ENCODE data around the gene MYLK.
"Not testable (repeated sequence)": the region's sequence is repeated elsewhere in the genome, so short reads cannot be mapped to it uniquely, and the experiment has no call there.

MYLK gene

GRCh38 chr3:123616593-123616992, 267.5 kb downstream of the MYLK start:
- in situ Hi-C loops (cut with HindIII; ENCODE audit: low sequenced_read_pairs): loop anchor here (10.0 kb wide), 1 partner anchor 98 kb away; no protein-coding TSS in a partner anchor

GRCh38 chr3:123613543-123613942, 270.6 kb downstream of the MYLK start:
- in situ Hi-C loops (cut with HindIII; ENCODE audit: low sequenced_read_pairs): loop anchor here (10.0 kb wide), 1 partner anchor 101 kb away; no protein-coding TSS in a partner anchor

- in situ Hi-C loops (cut with HindIII; ENCODE audit: low sequenced_read_pairs): loop anchor here (10.0 kb wide), 1 partner anchor 103 kb away; no protein-coding TSS in a partner anchor
Measured at GRCh38 chr3:123611674-123612073, 272.5 kb downstream of the MYLK start.

GRCh38 chr3:123611082-123611481, 273.1 kb downstream of the MYLK start:
- in situ Hi-C loops (cut with HindIII; ENCODE audit: low sequenced_read_pairs): loop anchor here (10.0 kb wide), 1 partner anchor 104 kb away; no protein-coding TSS in a partner anchor

- in situ Hi-C loops (cut with HindIII; ENCODE audit: low sequenced_read_pairs): loop anchor here (10.0 kb wide), 1 partner anchor 104 kb away; no protein-coding TSS in a partner anchor
Measured at GRCh38 chr3:123610331-123610730, 273.8 kb downstream of the MYLK start.

GRCh38 chr3:123609063-123609462, 275.1 kb downstream of the MYLK start:
- in situ Hi-C loops (cut with HindIII; ENCODE audit: low sequenced_read_pairs): no loop called here

GRCh38 chr3:123608263-123608937, 275.7 kb downstream of the MYLK start:
- in situ Hi-C loops (cut with HindIII; ENCODE audit: low sequenced_read_pairs): no loop called here

- in situ Hi-C loops (cut with HindIII; ENCODE audit: low sequenced_read_pairs): no loop called here
Measured at GRCh38 chr3:123606527-123606926, 277.6 kb downstream of the MYLK start.

- in situ Hi-C loops (cut with HindIII; ENCODE audit: low sequenced_read_pairs): no loop called here
Measured at GRCh38 chr3:123605789-123606234, 278.3 kb downstream of the MYLK start.

- in situ Hi-C loops (cut with HindIII; ENCODE audit: low sequenced_read_pairs): not testable (repeated sequence)
Measured at GRCh38 chr3:123603153-123603552, 281.0 kb downstream of the MYLK start.

GRCh38 chr3:123602325-123602724, 281.8 kb downstream of the MYLK start:
- in situ Hi-C loops (cut with HindIII; ENCODE audit: low sequenced_read_pairs): no loop called here

- in situ Hi-C loops (cut with HindIII; ENCODE audit: low sequenced_read_pairs): not testable (repeated sequence)
Measured at GRCh38 chr3:123600863-123601262, 283.3 kb downstream of the MYLK start.

GRCh38 chr3:123597561-123597960, 286.6 kb downstream of the MYLK start:
- in situ Hi-C loops (cut with HindIII; ENCODE audit: low sequenced_read_pairs): no loop called here

GRCh38 chr3:123595396-123596180, 288.5 kb downstream of the MYLK start:
- in situ Hi-C loops (cut with HindIII; ENCODE audit: low sequenced_read_pairs): no loop called here

GRCh38 chr3:123593381-123593780, 290.8 kb downstream of the MYLK start:
- in situ Hi-C loops (cut with HindIII; ENCODE audit: low sequenced_read_pairs): no loop called here

- in situ Hi-C loops (cut with HindIII; ENCODE audit: low sequenced_read_pairs): no loop called here
Measured at GRCh38 chr3:123590685-123591450, 293.3 kb downstream of the MYLK start.

- in situ Hi-C loops (cut with HindIII; ENCODE audit: low sequenced_read_pairs): no loop called here
Measured at GRCh38 chr3:123587401-123587800, 296.7 kb downstream of the MYLK start.

- in situ Hi-C loops (cut with HindIII; ENCODE audit: low sequenced_read_pairs): no loop called here
Measured at GRCh38 chr3:123586968-123587367, 297.2 kb downstream of the MYLK start.

- in situ Hi-C loops (cut with HindIII; ENCODE audit: low sequenced_read_pairs): no loop called here
Measured at GRCh38 chr3:123586131-123586530, 298.0 kb downstream of the MYLK start.

GRCh38 chr3:123584988-123585937, 298.9 kb downstream of the MYLK start, which contains the start of gene HACD2:
Gene HACD2 (minus strand): TSS chr3:123585053. CDS start chr3:123585027, 26 bp downstream.
- in situ Hi-C loops (cut with HindIII; ENCODE audit: low sequenced_read_pairs): no loop called here
